Measurements from ENCODE around the gene GLT6D1. TPM values are rescaled to one million over a fixed set of nuclear protein-coding genes. Genes with fewer than 3 reads are reported as not detected.
"Not testable (repeated sequence)": the region's sequence is repeated elsewhere in the genome, so short reads cannot be mapped to it uniquely, and the experiment has no call there.

GLT6D1 gene
- total and polyA plus RNA-seq, 5 donors from 2014 or later: not detected

DNA sequence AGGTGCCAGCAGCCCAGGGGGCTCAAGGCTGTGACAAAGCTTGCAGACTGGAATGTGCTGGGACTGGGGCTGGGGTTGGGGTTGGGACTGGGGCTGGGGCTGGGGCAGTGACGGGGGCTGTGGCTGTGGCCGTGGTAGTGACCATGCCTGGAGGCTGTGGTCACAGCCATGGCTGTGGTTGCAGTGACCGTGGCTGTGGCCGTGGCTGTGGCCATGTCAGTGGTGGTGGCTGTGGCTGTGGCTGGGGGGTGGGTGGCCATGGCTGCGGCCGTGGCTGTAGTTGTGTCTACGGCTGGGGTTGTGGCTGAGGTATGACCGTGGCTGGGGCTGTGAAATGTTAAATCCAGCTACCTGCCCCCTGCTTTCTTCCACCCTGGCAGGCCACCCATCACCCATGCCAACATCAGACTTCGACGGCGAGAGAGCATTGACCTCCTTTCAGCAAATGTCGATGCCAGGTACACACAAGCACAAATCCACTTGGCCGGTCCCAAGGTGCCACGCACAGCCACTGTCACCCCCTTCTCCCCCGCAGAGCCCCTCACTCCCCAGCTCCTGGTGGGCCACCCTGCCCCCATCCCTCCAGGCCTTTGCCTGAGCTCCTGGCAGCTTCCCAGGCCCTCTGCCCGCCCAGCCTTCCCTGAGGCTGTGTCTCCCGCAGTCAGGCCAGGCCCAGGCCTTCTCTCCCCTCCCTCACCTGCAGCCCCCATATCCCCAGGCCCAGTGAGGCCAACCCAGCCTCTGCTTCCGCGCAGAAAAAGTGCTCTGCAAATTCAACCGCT, 39.1 kb upstream of the GLT6D1 start:
- Mint-ChIP-seq H3K4me3 (no peak overlapping the region), H3K27me3 (peaks cover 4% of the 10 kb centered on the region), H3K27ac (no peak overlapping the region), H3K36me3 (no peaks in the 10 kb centered on the region), H3K9me3 (peaks cover 0 to 2% (median 0%) of the 10 kb centered on the region in 7 donors), H3K4me1 (no peaks in the 10 kb centered on the region)
- no peaks in the 10 kb centered on the region for H3K27me3 ChIP-seq (ENCODE audit: control insufficient read depth, insufficient read depth, low read length)
- H3K4me1 ChIP-seq (ENCODE audit: control insufficient read depth, insufficient read depth, low read length, poor library complexity, severe bottlenecking): no peaks in the 10 kb centered on the region
- H3K36me3 ChIP-seq (ENCODE audit: control insufficient read depth, insufficient read depth, low read length): no peaks in the 10 kb centered on the region
- no peak overlapping the region for H3K4me3 ChIP-seq (ENCODE audit: low read depth, low read length)
- H3K27ac ChIP-seq (ENCODE audit: insufficient read depth, low read length, poor library complexity, severe bottlenecking): no peak overlapping the region
- no peaks in the 10 kb centered on the region for H3K9me3 ChIP-seq (ENCODE audit: control insufficient read depth in 2 of 2, low read length in 2 of 2)
- DNase-seq (no peak), ATAC-seq (ENCODE audit: low read depth in 2 of 2) (no peak)

DNA sequence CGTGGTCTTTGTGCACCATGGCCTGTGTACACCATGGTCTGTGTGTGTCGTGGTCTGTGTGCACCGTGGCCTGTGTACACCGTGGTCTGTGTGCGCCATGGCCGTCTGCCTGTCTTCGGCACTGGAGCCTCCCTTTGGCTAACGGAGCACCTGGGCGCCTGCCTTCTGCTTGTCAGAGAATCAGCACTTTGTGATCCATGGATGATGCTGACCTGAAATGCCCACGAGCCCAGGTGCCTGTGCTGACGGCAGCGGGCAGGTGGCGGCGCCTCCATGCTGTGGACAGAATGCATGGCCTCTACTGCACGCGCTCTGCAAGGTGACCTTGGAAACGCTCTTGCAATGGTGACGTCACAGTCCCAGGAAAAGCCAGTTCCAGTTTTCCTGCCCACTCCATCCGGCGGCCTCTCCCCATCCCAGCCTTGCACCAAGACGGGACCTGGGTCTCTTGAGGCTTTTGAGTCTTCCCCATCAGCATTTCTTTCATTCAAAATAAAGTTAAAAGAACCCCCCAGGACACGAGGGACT, 38.4 kb upstream of the GLT6D1 start:
- H3K27me3 Mint-ChIP-seq: peaks cover 4% of the 10 kb centered on the region
- Histone ChIP-seq H3K36me3 (ENCODE audit: control insufficient read depth, insufficient read depth, low read length) (no peaks in the 10 kb centered on the region), H3K27ac (ENCODE audit: insufficient read depth, low read length, poor library complexity, severe bottlenecking) (no peak overlapping the region), H3K27me3 (ENCODE audit: control insufficient read depth, insufficient read depth, low read length) (no peaks in the 10 kb centered on the region), H3K4me3 (ENCODE audit: low read depth, low read length) (no peak overlapping the region), H3K4me1 (ENCODE audit: control insufficient read depth, insufficient read depth, low read length, poor library complexity, severe bottlenecking) (no peaks in the 10 kb centered on the region), H3K9me3 (ENCODE audit: control insufficient read depth in 2 of 2, low read length in 2 of 2) (no peaks in the 10 kb centered on the region)
- H3K9me3 Mint-ChIP-seq: peaks cover 0 to 2% (median 0%) of the 10 kb centered on the region in 7 donors
- DNase-seq: no peak
- ATAC-seq (ENCODE audit: low read depth in 2 of 2): no peak
- H3K4me1 Mint-ChIP-seq: no peaks in the 10 kb centered on the region
- no peaks in the 10 kb centered on the region for H3K36me3 Mint-ChIP-seq
- H3K4me3 Mint-ChIP-seq: no peak overlapping the region
- H3K27ac Mint-ChIP-seq: no peak overlapping the region

DNA sequence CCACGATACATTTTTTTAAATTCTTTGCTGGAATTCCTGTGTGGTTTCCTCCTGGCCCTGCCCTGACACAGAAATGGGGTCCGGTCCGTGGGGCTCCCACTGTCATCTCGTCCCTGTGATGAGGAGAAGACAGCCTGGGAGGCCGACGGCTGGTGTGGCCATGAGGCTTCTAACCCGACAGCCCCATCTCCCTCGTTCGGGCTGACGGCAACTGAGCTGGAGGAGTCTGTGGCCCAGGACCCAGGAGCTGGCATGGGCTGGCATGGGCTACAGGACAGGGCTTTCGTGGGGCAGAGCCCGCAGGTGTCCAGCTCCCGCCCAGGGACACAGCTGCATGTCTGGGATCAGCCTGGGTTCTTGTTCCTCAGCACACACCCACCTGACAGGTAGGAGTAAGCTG, 37.6 kb upstream of the GLT6D1 start:
- Histone ChIP-seq H3K27me3 (ENCODE audit: control insufficient read depth, insufficient read depth, low read length) (no peaks in the 10 kb centered on the region), H3K27ac (ENCODE audit: insufficient read depth, low read length, poor library complexity, severe bottlenecking) (no peak overlapping the region), H3K36me3 (ENCODE audit: control insufficient read depth, insufficient read depth, low read length) (no peaks in the 10 kb centered on the region), H3K4me3 (ENCODE audit: low read depth, low read length) (no peak overlapping the region), H3K9me3 (ENCODE audit: control insufficient read depth in 2 of 2, low read length in 2 of 2) (no peaks in the 10 kb centered on the region), H3K4me1 (ENCODE audit: control insufficient read depth, insufficient read depth, low read length, poor library complexity, severe bottlenecking) (no peaks in the 10 kb centered on the region)
- Mint-ChIP-seq H3K36me3 (no peaks in the 10 kb centered on the region), H3K4me3 (no peak overlapping the region), H3K9me3 (peaks cover 0 to 3% (median 0%) of the 10 kb centered on the region in 7 donors), H3K27me3 (peaks cover 4% of the 10 kb centered on the region), H3K4me1 (no peaks in the 10 kb centered on the region), H3K27ac (no peak overlapping the region)
- DNase-seq (no peak), ATAC-seq (ENCODE audit: low read depth in 2 of 2) (no peak)

DNA sequence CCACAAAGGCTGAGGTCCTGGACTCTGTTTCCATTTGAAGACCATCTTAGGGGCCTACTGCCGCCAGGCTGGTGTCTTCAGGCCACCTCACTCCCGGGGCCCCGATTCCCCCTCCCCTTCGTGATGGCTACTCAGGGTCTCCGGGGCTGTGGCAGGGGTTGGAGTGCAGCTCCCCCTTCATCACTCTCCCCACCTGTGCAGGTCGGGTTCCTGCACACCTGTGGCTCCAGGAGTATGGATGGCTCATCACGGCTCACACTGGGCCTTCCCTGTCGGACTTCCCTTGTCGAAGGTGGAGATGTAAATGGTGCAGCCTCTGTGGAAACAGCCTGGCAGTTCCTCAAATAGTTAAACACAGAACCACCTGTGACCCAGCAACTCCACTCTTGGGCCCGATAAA, 35.6 kb upstream of the GLT6D1 start:
- no peak for DNase-seq

DNA sequence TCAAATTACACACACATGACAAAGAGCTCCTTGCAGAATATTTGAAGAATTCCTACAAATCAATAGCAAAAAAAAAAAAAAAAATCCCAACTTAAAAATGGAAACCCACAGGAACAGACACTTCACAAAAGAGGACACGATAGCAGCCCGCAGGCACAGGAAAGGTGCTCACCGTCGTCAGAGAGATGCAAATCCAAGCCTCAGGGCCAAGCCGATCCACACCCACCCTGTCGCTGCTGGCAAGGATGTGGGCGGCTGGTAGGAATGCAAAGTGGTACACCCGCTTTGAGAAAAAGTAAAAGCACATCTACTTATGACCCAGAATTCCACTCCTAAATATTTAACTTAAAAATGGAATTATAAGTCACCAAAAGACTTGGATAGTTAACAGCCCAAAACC, 34.6 kb upstream of the GLT6D1 start:
- Histone ChIP-seq H3K27me3 (ENCODE audit: control insufficient read depth, insufficient read depth, low read length) (no peaks in the 10 kb centered on the region), H3K9me3 (ENCODE audit: control insufficient read depth in 2 of 2, low read length in 2 of 2) (no peaks in the 10 kb centered on the region), H3K27ac (ENCODE audit: insufficient read depth, low read length, poor library complexity, severe bottlenecking) (no peak overlapping the region), H3K4me1 (ENCODE audit: control insufficient read depth, insufficient read depth, low read length, poor library complexity, severe bottlenecking) (no peaks in the 10 kb centered on the region), H3K36me3 (ENCODE audit: control insufficient read depth, insufficient read depth, low read length) (no peaks in the 10 kb centered on the region), H3K4me3 (ENCODE audit: low read depth, low read length) (no peak overlapping the region)
- no peak overlapping the region for H3K4me3 Mint-ChIP-seq
- H3K27me3 Mint-ChIP-seq: no peaks in the 10 kb centered on the region
- no peaks in the 10 kb centered on the region for H3K4me1 Mint-ChIP-seq
- no peak overlapping the region for H3K27ac Mint-ChIP-seq
- H3K9me3 Mint-ChIP-seq: peaks cover 0 to 5% (median 0%) of the 10 kb centered on the region in 7 donors
- H3K36me3 Mint-ChIP-seq: no peaks in the 10 kb centered on the region
- no peak for DNase-seq
- no peak for ATAC-seq (ENCODE audit: low read depth in 2 of 2)

More for the DNA sequence above, 35.6 kb upstream of the GLT6D1 start:
- Histone ChIP-seq H3K27ac (ENCODE audit: insufficient read depth, low read length, poor library complexity, severe bottlenecking) (no peak overlapping the region), H3K4me3 (ENCODE audit: low read depth, low read length) (no peak overlapping the region), H3K9me3 (ENCODE audit: control insufficient read depth in 2 of 2, low read length in 2 of 2) (no peaks in the 10 kb centered on the region), H3K4me1 (ENCODE audit: control insufficient read depth, insufficient read depth, low read length, poor library complexity, severe bottlenecking) (no peaks in the 10 kb centered on the region), H3K27me3 (ENCODE audit: control insufficient read depth, insufficient read depth, low read length) (no peaks in the 10 kb centered on the region), H3K36me3 (ENCODE audit: control insufficient read depth, insufficient read depth, low read length) (no peaks in the 10 kb centered on the region)
- no peak overlapping the region for H3K27ac Mint-ChIP-seq
- no peaks in the 10 kb centered on the region for H3K36me3 Mint-ChIP-seq
- H3K9me3 Mint-ChIP-seq: peaks cover 0 to 3% (median 0%) of the 10 kb centered on the region in 7 donors
- H3K27me3 Mint-ChIP-seq: peaks cover 2% of the 10 kb centered on the region
- H3K4me3 Mint-ChIP-seq: no peak overlapping the region
- no peak for ATAC-seq (ENCODE audit: low read depth in 2 of 2)
- H3K4me1 Mint-ChIP-seq: no peaks in the 10 kb centered on the region

DNA sequence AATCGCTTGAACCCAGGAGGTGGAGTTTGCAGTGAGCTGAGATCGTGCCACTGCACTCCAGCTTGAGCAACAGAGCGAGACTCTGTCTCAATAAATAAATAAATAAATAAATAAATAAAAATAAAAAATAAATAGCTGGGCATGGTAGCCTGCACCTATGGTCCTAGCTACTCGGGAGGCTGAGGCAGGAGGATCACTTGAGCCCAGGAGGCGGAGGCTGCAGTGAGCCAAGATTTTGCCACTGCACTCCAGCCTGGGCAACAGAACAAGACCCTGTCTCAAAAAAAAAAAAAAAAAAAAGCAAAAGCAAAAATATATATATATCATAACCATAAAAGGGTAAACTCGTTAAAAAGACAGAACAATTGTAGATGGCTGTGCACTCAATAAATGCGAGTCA, 33.4 kb upstream of the GLT6D1 start:
- H3K36me3 Mint-ChIP-seq; H3K4me1 ChIP-seq (ENCODE audit: control insufficient read depth, insufficient read depth, low read length, poor library complexity, severe bottlenecking); H3K36me3 ChIP-seq (ENCODE audit: control insufficient read depth, insufficient read depth, low read length); H3K9me3 ChIP-seq (ENCODE audit: control insufficient read depth in 2 of 2, low read length in 2 of 2); H3K27me3 Mint-ChIP-seq; DNase-seq; H3K4me1 Mint-ChIP-seq; H3K4me3 ChIP-seq (ENCODE audit: low read depth, low read length); H3K27me3 ChIP-seq (ENCODE audit: control insufficient read depth, insufficient read depth, low read length); H3K4me3 Mint-ChIP-seq; ATAC-seq (ENCODE audit: low read depth in 2 of 2); H3K27ac Mint-ChIP-seq; H3K27ac ChIP-seq (ENCODE audit: insufficient read depth, low read length, poor library complexity, severe bottlenecking); H3K9me3 Mint-ChIP-seq: not testable (repeated sequence)

DNA sequence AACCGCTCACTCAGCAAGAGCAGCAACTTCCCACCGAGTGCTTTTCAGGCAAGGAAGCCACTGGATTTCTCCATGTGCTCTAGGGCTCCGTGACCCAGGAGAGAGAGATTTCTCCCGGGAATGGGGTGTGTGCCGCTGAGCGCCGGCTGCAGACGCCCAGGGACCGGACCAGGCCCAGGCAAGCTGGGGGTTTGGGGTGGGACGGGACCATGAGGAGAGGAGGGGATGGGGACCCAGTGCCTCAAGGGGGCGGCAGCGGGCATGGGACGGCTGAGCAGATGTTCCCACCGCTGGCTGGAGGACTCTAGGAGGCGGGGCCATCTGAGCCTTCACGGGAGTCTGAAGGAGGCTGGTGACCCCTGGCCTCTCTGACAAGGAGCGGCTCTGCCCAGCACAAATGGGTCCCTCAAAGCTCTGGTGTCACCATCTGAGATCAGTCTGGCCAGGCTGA, 32.3 kb upstream of the GLT6D1 start:
- Histone ChIP-seq H3K4me3 (ENCODE audit: low read depth, low read length) (no peak overlapping the region), H3K9me3 (ENCODE audit: control insufficient read depth in 2 of 2, low read length in 2 of 2) (no peaks in the 10 kb centered on the region), H3K36me3 (ENCODE audit: control insufficient read depth, insufficient read depth, low read length) (no peaks in the 10 kb centered on the region), H3K4me1 (ENCODE audit: control insufficient read depth, insufficient read depth, low read length, poor library complexity, severe bottlenecking) (no peaks in the 10 kb centered on the region), H3K27ac (ENCODE audit: insufficient read depth, low read length, poor library complexity, severe bottlenecking) (no peak overlapping the region), H3K27me3 (ENCODE audit: control insufficient read depth, insufficient read depth, low read length) (no peaks in the 10 kb centered on the region)
- no peak overlapping the region for H3K27ac Mint-ChIP-seq
- no peaks in the 10 kb centered on the region for H3K27me3 Mint-ChIP-seq
- no peak for ATAC-seq (ENCODE audit: low read depth in 2 of 2)
- no peaks in the 10 kb centered on the region for H3K4me1 Mint-ChIP-seq
- no peak overlapping the region for H3K4me3 Mint-ChIP-seq
- no peaks in the 10 kb centered on the region for H3K36me3 Mint-ChIP-seq
- H3K9me3 Mint-ChIP-seq: peaks cover 0 to 5% (median 0%) of the 10 kb centered on the region in 7 donors
- DNase-seq: no peak

All from CD4-positive, CD25-positive, alpha-beta regulatory T cell (primary cell).